ENCODE measurements around the gene SNX20.
A peak's percentile ranks its signal among the peaks of the same experiment; 100 is the strongest.

SNX20 gene

DNA sequence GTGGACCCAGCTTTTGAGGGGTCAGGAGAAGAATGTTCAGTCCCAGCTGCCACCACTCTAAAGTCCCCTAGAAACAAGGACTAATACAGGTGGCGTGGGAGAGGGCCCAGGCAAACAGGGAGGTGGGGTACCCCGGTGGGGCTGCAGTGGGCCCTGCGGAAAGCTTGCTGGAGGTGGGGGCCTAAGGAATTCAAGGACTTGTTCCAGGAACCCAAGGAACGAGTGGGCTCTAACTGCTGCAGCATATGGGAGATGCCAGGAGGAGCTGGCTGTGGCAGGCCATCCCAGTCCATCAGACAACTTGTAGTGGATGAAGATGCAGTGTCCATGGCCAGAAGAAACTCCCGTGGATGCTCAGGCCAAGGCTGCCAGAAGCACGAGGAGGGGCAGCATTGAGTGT lies 10.6 kb downstream of the SNX20 start:
- 0 out of 2 replicates have a peak, but pooled peaks cover 4% of the 10 kb centered on the region for H3K9me3 ChIP-seq (ENCODE audit: control insufficient read depth, insufficient read depth, low read length)

DNA sequence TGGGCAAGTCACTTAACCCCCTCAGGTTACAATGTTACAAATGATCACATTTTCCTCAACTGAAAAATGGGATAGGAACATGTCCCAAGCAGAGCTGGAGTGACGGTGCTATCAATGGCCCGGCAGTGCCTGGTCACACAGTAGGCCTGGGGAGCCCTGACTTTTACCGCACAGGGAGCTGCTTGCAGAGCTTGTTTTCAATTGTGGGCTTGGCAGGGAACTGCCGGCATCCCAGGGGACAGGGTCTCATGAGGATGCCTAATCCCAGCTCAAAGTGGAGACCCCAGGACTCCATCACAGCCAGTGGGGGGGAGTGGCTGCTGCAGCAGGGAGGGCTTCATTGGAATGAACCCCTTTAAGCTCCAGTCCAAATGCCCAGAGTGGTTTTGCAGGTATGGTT lies 11.4 kb downstream of the SNX20 start:
- H3K27me3 ChIP-seq (ENCODE audit: control insufficient read depth, insufficient read depth, low read length) = no peaks in the 10 kb centered on the region
- 0 out of 2 replicates have a peak, but pooled peaks cover 4% of the 10 kb centered on the region for H3K9me3 ChIP-seq (ENCODE audit: control insufficient read depth, insufficient read depth, low read length)
- no peak overlapping the region for H3K27ac ChIP-seq (ENCODE audit: low read length)
- H3K4me1 ChIP-seq (ENCODE audit: control insufficient read depth, insufficient read depth, low read length) = no peaks in the 10 kb centered on the region; the same call in 1 of the 2 replicates
- no peak overlapping the region for H3K4me3 ChIP-seq (ENCODE audit: low read length)
- H3K36me3 ChIP-seq (ENCODE audit: control insufficient read depth, insufficient read depth, low read length) = no peaks in the 10 kb centered on the region
- no CpG with 5 or more reads among the region's 4 CpGs for WGBS (ENCODE audit: insufficient coverage, insufficient read length)
- no peak for DNase-seq (ENCODE audit: low read depth, low spot score)

More for the DNA sequence above, 10.6 kb downstream of the SNX20 start:
- no CpG with 5 or more reads among the region's 6 CpGs for WGBS (ENCODE audit: insufficient coverage, insufficient read length)
- H3K36me3 ChIP-seq (ENCODE audit: control insufficient read depth, insufficient read depth, low read length) = no peaks in the 10 kb centered on the region
- DNase-seq (ENCODE audit: low read depth, low spot score) = no peak
- H3K27ac ChIP-seq (ENCODE audit: low read length) = no peak overlapping the region
- no peak overlapping the region for H3K4me3 ChIP-seq (ENCODE audit: low read length)
- H3K4me1 ChIP-seq (ENCODE audit: control insufficient read depth, insufficient read depth, low read length) = no peaks in the 10 kb centered on the region; the same call in 1 of the 2 replicates
- no peaks in the 10 kb centered on the region for H3K27me3 ChIP-seq (ENCODE audit: control insufficient read depth, insufficient read depth, low read length)

DNA sequence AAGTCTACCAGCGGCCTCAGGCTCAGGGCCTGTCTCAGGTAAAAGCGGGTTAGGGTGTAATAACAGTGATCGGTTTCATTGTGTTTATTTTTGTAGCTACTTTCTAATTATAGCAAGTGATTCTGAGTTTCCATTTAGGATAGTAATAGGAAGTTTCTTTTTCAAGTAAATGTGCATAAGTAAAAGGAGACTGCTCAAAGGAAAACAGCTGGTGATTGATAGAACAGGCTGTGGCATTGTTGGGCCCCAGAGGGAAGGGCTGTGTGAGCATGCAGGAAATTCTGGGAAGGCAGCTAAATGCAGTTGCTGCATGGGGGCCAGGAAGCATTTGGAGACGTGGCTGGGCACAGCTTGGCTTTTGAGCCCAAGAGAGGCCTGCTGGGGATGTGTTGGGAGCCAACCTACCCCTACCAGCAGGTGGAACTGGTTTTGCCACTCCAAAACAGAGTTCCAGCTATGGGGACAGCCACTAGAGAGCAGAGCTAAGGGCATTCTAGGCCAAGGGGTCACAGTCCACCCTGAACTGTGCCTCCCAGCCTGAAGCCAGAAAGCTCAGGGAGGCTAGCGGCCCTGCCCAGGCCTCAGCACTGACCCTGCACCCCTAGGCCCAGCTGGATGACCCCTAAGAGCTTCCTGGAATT lies 12.6 kb downstream of the SNX20 start:
- no peak for DNase-seq (ENCODE audit: low read depth, low spot score)
- no CpG with 5 or more reads among the region's 5 CpGs for WGBS (ENCODE audit: insufficient coverage, insufficient read length)
- Histone ChIP-seq H3K9me3 (ENCODE audit: control insufficient read depth, insufficient read depth, low read length) (0 out of 2 replicates have a peak, but pooled peaks cover 4% of the 10 kb centered on the region), H3K36me3 (ENCODE audit: control insufficient read depth, insufficient read depth, low read length) (no peaks in the 10 kb centered on the region), H3K4me1 (ENCODE audit: control insufficient read depth, insufficient read depth, low read length) (no peaks in the 10 kb centered on the region; the same call in 1 of the 2 replicates), H3K27ac (ENCODE audit: low read length) (no peak overlapping the region), H3K4me3 (ENCODE audit: low read length) (no peak overlapping the region), H3K27me3 (ENCODE audit: control insufficient read depth, insufficient read depth, low read length) (no peaks in the 10 kb centered on the region)

GRCh38 chr16:50667497-50668367 lies 13.4 kb downstream of the SNX20 start:
- Histone ChIP-seq H3K27me3 (ENCODE audit: control insufficient read depth, insufficient read depth, low read length) (no peaks in the 10 kb centered on the region), H3K9me3 (ENCODE audit: control insufficient read depth, insufficient read depth, low read length) (0 out of 2 replicates have a peak, but pooled peaks cover 4% of the 10 kb centered on the region), H3K4me3 (ENCODE audit: low read length) (no peak overlapping the region), H3K27ac (ENCODE audit: low read length) (no peak overlapping the region), H3K36me3 (ENCODE audit: control insufficient read depth, insufficient read depth, low read length) (no peaks in the 10 kb centered on the region), H3K4me1 (ENCODE audit: control insufficient read depth, insufficient read depth, low read length) (no peaks in the 10 kb centered on the region)
- no CpG with 5 or more reads among the region's 21 CpGs for WGBS (ENCODE audit: insufficient coverage, insufficient read length)
- no peak for DNase-seq (ENCODE audit: low read depth, low spot score)

DNA sequence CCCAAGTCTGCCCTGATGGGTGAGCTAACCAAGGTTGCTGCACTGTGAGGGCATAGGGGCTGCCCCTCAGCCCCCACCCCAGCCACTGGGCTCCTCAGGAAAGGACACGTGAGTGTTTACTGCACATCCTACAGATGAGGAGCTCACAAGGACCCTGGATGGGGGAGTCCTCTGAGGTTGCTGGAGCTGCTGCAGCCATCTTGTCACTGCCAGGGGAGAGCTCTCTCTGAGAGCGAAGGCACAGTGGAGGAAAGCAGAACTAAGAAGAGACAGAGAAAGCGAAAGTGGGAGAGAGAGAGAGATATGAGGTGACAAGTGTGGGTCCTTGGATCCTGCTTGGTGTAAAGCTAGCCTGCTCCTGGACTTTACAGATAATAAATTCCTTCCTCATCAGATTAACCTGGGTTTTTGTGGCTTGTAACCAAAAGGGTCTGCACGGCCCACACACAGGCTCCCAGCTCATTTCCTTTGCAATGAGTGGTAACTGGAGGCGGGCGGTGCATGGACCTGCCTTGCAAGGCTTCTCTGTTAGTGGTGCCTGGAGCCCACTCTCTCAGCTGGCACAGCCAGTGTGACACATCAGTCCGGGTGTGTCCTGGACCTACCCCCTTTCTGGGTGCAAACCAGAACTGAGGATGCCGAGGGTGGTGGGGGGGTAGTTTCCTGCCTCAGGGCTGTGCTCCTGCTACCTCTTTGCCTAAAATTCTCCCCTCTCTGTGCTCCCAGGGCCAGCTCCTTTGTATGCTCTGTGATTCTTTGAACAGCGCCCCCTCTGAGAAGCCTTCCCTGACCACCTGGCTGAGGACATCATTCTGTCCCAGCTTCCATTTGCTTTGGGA lies 14.2 kb downstream of the SNX20 start:
- DNase-seq (ENCODE audit: low read depth, low spot score) = no peak
- Histone ChIP-seq H3K27me3 (ENCODE audit: control insufficient read depth, insufficient read depth, low read length) (no peaks in the 10 kb centered on the region), H3K4me3 (ENCODE audit: low read length) (no peak overlapping the region), H3K4me1 (ENCODE audit: control insufficient read depth, insufficient read depth, low read length) (no peaks in the 10 kb centered on the region), H3K9me3 (ENCODE audit: control insufficient read depth, insufficient read depth, low read length) (0 out of 2 replicates have a peak, but pooled peaks cover under 1% of the 10 kb centered on the region), H3K27ac (ENCODE audit: low read length) (no peak overlapping the region), H3K36me3 (ENCODE audit: control insufficient read depth, insufficient read depth, low read length) (no peaks in the 10 kb centered on the region)
- WGBS (ENCODE audit: insufficient coverage, insufficient read length) = no CpG with 5 or more reads among the region's 9 CpGs

DNA sequence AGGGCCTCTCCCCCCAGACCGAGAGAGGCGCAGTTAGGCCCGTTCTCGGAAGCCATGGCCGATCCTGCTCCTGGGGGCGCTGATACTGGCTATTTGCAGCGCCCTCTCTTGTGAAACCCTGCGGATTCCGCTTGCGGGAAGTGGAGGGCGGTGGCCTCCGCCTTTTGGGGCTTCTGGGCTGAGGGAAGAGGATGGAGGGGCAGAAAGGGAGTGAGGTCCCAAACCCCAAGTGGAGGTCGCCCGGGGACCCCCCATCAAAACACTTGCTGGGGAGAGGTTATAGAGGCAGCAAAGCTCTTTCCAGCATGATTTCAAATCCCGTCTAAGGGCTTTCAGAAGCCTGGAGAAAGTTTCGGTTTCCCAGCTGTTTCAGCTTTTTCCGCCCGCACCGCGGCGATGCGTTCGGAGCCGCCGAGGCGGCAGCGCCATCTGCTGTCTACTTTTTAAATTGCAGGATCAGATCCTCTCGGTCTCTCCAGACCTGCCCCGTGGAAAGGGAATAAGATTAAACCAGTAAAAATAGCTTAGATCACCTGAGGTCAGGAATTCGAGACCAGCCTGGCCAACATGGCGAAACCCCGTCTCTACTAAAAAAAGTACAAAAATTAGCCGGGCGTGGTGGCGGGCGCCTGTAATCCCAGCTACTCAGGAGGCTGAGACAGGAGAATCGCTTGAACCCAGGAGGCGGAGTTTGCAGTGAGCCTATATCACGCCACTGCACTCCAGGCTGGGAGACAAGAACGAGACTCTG lies 15.8 kb downstream of the SNX20 start:
- Histone ChIP-seq H3K4me3 (ENCODE audit: low read length) (peak overlapping the region; percentile 37; the same call in 1 of the 2 replicates), H3K27me3 (ENCODE audit: control insufficient read depth, insufficient read depth, low read length) (no peaks in the 10 kb centered on the region)
- WGBS (ENCODE audit: insufficient coverage, insufficient read length) = no CpG with 5 or more reads among the region's 40 CpGs

GRCh38 chr16:50664270-50664669 lies 16.8 kb downstream of the SNX20 start:
- Histone ChIP-seq H3K4me1 (ENCODE audit: control insufficient read depth, insufficient read depth, low read length) (no peaks in the 10 kb centered on the region), H3K27ac (ENCODE audit: low read length) (no peak overlapping the region), H3K4me3 (ENCODE audit: low read length) (no peak overlapping the region), H3K36me3 (ENCODE audit: control insufficient read depth, insufficient read depth, low read length) (no peaks in the 10 kb centered on the region), H3K9me3 (ENCODE audit: control insufficient read depth, insufficient read depth, low read length) (no peaks in the 10 kb centered on the region), H3K27me3 (ENCODE audit: control insufficient read depth, insufficient read depth, low read length) (no peaks in the 10 kb centered on the region)
- DNase-seq (ENCODE audit: low read depth, low spot score) = no peak
- WGBS (ENCODE audit: insufficient coverage, insufficient read length) = no CpG with 5 or more reads among the region's 5 CpGs

More for the DNA sequence above, 15.8 kb downstream of the SNX20 start:
- DNase-seq (ENCODE audit: low read depth, low spot score) = peak; percentile 67
- no peaks in the 10 kb centered on the region for H3K4me1 ChIP-seq (ENCODE audit: control insufficient read depth, insufficient read depth, low read length)
- no peaks in the 10 kb centered on the region for H3K9me3 ChIP-seq (ENCODE audit: control insufficient read depth, insufficient read depth, low read length)
- H3K36me3 ChIP-seq (ENCODE audit: control insufficient read depth, insufficient read depth, low read length) = no peaks in the 10 kb centered on the region
- no peak overlapping the region for H3K27ac ChIP-seq (ENCODE audit: low read length)

GRCh38 chr16:50662306-50662940 lies 18.7 kb downstream of the SNX20 start:
- Histone ChIP-seq H3K4me1 (ENCODE audit: control insufficient read depth, insufficient read depth, low read length) (no peaks in the 10 kb centered on the region), H3K9me3 (ENCODE audit: control insufficient read depth, insufficient read depth, low read length) (no peaks in the 10 kb centered on the region), H3K4me3 (ENCODE audit: low read length) (no peak overlapping the region), H3K27me3 (ENCODE audit: control insufficient read depth, insufficient read depth, low read length) (no peaks in the 10 kb centered on the region), H3K27ac (ENCODE audit: low read length) (no peak overlapping the region), H3K36me3 (ENCODE audit: control insufficient read depth, insufficient read depth, low read length) (no peaks in the 10 kb centered on the region)
- WGBS (ENCODE audit: insufficient coverage, insufficient read length) = no CpG with 5 or more reads among the region's 10 CpGs
- no peak for DNase-seq (ENCODE audit: low read depth, low spot score)

DNA sequence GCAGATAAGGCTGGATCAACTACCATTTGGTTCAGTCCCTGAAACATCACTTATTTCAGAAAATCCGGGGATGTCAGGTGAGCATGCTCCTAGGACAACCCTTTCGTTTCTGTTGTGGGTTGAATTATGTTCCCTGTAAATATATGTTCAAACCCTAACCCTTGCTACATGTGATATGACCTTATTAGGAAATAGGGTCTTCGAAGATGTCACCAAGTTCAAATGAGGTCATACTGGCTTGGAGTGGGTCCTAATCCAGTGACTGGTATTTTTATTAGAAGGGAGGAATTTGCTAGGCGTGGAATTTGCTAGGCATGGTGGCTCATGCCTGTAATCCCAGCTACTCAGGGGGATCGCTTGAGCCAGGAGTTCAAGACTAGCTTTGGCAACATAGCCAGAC lies 21.3 kb downstream of the SNX20 start:
- WGBS (ENCODE audit: insufficient coverage, insufficient read length) = no CpG with 5 or more reads among the region's 5 CpGs
- H3K27me3 ChIP-seq (ENCODE audit: control insufficient read depth, insufficient read depth, low read length) = no peaks in the 10 kb centered on the region
- no peak overlapping the region for H3K4me3 ChIP-seq (ENCODE audit: low read length)
- no peak overlapping the region for H3K27ac ChIP-seq (ENCODE audit: low read length)
- no peak for DNase-seq (ENCODE audit: low read depth, low spot score)
- no peaks in the 10 kb centered on the region for H3K9me3 ChIP-seq (ENCODE audit: control insufficient read depth, insufficient read depth, low read length)
- no peaks in the 10 kb centered on the region for H3K36me3 ChIP-seq (ENCODE audit: control insufficient read depth, insufficient read depth, low read length)
- H3K4me1 ChIP-seq (ENCODE audit: control insufficient read depth, insufficient read depth, low read length) = no peaks in the 10 kb centered on the region
